SH-SY5Y (cell line): ENCODE results near the gene TMEM203.

Experiments used
- GATA2 ChIP-seq: IDR thresholded peaks from 2 replicates; pipeline ENCODE4 v1.6.1; 2011; ENCODE audit warnings: mild to moderate bottlenecking, low read depth, low read length
- GATA3 ChIP-seq: IDR thresholded peaks from 2 replicates; pipeline ENCODE4 v1.6.1; 2011; ENCODE audit warnings: low read depth, mild to moderate bottlenecking, low read length, moderate library complexity

TMEM203 gene

DNA sequence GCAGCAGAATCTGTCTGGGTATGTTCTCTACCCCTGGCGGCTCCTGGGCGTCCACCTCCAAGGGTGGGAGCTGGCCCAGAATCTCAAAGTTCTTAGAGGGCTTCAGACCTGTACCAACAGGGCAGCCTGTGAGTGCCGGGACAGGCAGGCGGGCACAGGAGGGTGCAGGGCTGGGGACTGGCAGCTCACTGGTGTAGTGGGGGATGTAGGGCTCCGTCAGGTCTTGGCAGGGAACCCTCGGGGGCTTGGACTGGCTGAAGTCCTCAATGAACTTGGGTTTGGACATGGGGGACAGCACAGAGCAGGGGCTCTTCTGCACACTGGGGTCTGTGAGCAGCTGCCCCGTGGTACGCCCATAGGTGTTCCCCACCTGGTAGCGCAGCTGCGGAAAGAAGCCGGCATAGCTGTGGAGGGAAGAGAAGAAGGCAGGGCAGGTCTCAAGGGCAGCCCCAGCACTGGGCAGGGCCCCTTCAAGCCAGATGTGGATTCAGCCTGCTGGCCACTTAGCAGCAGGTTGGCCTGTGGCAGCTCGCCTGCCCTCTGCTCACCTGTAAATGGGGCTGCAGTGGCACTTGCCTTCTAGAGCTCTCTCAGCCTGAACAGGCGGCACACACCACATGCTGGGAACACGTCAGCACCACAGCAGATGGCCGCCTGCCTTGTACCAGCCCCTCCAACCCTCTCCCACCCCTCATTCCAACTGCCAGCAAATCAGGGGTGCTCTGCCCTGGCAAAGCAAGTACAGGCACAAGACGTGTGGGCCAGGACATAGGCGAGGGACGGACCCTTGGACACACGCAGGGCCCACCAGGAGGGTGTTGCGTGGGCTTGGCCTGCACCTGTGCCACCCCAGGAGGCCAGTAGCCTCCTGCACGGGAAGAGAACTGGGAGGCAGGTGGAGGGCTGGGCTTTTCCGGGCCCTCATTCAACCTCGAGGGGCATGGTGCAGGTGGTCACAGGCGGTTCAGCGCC, 40.3 kb upstream of the TMEM203 start:
- no peak for TF ChIP-seq GATA3
- TF ChIP-seq GATA2: no peak

DNA sequence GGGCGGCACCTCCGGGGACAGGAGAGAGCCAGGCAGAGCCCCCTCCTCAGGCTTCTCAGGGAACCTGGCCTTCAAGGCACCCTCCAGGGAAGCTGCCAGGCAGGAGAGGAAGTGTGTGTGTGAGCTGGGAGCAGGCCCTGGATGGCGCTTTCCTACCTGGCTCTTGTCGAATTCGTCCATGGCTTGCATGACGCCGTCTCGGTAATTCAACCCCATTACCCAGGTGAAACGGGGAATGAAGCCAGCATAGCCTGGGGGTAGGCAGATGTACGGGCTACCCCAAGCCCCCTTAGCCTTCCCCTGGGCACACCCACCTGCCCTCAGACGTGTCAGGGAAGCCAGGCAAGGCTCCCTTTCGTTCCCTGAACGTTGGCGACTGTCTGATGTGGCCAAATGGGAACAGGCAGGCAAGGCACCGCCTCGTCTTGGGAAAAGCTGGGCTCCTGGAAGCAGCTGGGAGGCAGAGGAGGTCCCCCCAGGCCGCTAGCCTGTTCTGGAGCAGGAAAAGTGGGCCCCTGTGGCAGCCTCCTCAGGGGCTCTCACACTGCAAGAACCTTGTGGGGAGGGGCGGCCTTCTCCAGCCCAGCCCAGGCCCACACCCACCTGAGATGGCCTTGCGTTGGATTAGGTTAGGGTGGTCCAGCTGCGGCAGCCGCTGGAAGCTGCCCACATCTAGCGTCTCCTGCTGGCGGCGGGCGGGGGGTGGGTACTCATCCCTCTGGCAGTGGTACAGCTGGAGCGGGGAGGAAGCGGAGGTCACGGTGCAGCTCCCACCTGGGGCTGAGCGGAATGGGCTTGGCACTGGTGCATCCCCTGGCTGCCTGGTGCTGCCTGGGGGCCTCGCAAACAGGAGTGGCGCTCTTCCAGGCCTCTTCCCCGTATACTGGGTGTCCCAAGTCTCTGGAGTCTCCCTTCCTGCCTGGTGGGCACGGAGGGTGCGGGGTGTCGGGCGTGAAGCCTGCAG, 39.3 kb upstream of the TMEM203 start:
- no peak for TF ChIP-seq GATA2
- no peak for TF ChIP-seq GATA3

DNA sequence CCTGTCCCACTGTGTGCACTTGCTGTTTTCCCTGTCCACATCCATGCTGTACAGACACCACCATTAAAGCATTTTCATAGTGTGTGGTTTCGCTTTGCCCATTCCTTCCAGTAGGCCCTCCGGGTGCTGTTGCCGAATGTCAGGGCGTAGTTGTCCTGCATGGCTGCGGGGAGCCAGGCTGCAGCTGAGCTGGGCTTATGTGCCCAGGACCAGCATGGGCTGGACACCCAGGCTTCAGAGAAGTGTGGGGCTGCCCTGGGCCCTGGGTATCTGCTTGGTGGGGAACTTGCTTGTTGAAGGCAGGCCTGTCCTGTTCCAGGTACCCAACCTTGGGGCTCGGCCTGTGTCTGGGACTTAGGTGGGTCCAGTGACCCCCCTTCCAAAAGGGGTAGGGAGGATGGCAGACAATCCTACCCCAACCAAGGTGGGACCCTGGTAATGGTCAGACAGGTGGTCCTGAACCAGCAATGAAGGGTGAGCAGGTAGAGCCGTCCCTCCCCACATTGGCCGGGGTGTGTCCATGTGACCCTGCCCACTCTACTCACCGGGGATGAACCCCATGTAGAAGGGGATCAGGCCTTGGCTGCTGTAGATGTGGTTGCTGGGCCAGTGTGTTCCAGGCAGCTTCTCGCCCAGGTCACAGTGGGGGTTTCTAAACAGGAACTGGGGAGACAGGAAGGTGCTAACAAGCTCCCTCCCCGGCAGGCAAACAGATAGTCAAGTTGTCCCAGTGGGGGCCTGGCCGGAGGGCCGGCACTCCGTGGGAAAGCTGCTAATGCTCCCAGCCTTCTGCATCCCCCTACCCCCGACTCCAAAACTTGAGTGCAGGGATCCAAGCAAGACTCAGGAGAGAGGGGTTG, 38.4 kb upstream of the TMEM203 start:
- no peak for TF ChIP-seq GATA3
- no peak for TF ChIP-seq GATA2

DNA sequence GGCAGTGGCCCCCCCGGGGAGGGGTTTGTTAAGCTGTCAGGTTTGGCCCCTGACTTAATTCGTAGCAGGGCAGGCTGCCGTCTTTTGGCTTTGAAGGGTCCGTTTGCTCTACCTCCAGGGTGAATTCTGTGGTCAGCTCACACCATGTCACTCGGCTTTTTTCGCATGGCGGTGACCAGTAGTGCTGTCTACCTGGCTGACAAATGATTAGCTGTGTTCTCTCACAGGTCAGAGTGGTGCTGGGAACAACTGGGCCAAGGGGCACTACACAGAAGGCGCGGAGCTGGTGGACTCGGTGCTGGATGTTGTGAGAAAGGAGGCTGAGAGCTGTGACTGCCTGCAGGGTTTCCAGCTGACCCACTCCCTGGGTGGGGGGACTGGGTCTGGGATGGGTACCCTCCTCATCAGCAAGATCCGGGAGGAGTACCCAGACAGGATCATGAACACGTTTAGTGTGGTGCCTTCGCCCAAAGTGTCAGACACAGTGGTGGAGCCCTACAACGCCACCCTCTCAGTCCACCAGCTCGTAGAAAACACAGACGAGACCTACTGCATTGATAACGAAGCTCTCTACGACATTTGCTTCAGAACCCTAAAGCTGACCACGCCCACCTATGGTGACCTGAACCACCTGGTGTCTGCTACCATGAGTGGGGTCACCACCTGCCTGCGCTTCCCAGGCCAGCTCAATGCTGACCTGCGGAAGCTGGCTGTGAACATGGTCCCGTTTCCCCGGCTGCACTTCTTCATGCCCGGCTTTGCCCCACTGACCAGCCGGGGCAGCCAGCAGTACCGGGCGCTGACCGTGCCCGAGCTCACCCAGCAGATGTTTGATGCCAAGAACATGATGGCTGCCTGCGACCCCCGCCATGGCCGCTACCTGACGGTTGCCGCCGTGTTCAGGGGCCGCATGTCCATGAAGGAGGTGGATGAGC, 37.1 kb upstream of the TMEM203 start:
- TF ChIP-seq GATA3 (no peak), GATA2 (no peak)

DNA sequence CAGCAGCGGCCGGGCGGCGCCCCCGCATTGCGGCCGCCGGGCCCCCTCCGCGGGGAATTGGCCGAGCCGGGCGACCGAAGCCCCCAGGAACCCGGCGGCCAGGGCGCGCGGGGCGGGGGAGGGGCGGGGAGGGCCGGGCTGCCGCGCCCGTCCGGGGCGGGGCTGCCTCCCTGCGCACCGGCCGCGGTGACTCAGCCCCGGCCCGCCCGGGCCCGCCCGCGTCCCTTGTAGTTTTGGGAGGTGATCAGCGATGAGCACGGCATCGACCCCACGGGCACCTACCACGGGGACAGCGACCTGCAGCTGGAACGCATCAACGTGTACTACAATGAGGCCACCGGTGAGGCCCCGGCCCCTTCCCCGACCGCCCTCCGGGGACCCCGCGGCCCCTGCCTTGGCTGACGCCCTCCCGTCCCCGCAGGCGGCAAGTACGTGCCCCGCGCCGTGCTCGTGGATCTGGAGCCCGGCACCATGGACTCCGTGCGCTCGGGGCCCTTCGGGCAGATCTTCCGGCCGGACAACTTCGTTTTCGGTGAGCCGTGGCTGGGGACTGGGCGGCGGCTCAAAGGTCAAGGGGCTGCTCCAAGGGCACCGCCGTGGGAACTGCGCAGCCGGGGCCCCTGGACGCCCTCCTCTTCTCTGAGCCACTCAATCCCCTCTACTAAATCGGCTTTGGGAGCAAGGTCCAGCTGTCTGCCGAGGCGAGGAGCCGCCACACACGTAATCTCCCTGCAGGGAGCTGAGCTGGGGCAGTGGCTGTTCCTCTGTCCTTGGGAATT, 36.2 kb upstream of the TMEM203 start:
- TF ChIP-seq GATA2 (no peak), GATA3 (no peak)

DNA sequence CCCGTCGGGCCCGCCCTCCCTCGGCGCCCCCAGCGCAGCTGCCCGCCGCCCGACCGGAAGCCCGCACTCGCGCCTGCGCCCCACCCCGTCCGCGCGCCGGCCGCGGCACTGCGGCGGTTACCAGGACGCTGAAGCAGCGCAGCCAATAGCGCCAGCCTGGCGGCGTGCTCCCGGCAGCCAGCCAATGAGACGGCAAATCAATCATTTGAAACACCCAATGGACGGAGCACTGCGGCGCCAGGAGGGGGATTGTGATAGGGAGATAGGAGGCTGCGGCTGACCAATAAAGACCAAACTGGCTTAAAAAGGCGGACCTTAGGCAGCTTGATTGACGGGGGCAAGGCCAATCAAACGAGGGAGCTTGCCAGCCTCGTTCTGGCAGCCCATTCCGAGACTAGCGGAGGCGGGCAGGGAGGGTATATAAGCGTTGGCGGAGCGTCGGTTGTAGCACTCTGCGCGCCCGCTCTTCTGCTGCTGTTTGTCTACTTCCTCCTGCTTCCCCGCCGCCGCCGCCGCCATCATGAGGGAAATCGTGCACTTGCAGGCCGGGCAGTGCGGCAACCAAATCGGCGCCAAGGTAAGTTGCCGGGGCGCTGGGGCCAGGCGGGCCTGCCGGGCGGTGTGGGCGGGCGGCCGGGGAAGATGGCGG, 35.5 kb upstream of the TMEM203 start, which contains the start of gene TUBB4B:
TUBB4B (plus strand) TSS at position 447 of the 649 bp plus-strand sequence; CDS start at position 521, 74 bp downstream.
- TF ChIP-seq GATA3 (no peak), GATA2 (no peak)

DNA sequence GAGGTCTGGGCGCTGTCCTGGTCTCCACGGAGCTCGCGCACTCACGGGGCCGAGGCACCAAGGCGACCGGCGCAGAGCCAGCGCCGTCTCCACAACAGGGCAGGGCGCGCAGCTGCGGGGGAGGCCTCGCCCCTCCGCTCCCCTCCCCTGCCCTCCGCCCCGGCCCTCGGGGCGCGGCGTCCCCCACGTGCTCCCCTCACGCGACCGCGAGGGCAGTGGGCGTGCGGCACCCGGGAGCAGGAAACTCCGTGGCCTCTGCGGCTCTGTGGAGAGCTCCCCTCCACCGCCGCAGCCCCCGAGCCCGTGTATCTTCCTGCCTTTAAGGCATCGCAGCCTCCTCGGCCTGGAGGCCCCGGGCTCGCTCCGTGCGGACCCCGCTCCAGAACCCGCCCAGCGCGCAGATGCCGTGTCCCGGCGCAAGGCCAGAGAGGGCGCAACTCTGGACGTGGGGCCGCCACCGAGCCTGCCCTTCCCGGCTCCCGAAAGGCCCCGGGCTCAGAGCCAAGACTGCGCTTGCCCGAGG, 34.9 kb upstream of the TMEM203 start:
- TF ChIP-seq GATA3: no peak

DNA sequence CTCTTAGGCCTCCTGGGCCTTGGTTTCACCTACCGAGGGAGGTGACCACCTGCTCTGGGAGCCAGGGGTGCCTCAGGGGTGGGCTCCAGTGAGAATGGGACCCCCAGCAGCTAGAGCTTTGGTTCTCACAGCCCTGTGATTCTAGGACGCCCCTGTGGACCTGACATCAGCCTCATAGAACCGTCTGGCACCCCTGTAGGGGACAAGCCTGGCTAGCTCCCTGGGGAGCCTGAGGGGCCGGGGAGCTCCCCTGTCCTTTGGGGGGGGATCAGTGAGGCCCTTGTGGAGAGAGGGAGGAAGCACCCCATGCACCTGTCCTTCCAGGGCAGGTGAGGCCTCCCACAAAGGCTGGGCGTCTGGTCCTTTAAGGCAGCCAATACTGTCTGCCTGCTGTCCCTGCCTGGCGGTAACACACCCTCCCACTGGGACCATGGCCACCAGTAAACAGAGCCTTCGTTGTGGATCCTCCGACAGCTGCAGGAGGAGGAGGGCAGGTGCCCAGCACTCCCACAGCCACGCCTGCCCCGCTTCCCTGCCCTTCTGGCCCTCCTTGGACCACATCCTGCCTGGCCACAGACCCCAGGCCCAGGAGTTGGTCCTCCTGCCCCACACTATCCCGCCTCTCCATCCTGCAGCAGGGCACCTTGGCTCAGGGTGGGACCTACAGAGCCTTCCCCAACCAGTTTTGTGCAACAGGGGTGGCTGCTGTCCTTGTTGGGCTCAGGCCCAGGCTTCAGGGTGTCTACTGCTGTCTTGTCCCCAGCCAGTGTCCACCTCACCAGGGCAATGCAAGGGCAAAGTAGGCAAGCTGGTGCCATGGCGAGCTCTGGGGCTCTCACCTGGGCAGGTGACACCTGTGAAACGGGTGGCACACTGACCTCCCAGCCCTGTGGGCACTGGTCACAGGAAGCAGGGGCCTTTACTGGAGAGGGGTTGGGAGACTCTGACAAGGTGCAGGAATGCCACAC, 32.6 kb upstream of the TMEM203 start:
- TF ChIP-seq GATA2 (no peak), GATA3 (no peak)

DNA sequence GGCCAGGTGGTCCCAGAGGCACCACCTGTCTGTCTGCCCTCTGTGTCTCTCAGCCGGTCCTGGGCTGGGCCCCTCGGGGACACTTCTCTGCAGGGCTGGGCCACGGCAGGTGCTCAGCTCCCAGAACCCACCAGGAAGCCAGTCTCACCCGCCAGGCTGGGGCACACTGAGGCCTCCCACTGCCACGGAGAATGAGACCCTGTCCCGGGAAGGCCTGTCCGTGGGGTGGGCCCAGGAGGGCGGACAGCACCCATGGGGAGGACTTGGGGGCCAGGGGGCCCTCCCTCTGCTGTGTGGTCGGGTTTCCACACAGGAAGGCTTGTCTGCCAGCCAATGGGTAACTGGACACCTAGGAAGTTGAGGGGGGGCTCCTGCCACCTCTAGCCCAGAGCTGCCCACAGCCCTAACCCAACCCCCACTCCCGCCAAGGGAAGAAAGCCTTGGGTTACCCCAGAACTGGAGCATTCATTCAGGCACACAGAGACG, 31.5 kb upstream of the TMEM203 start:
- no peak for TF ChIP-seq GATA2
- TF ChIP-seq GATA3: no peak
